ENCODE results near the gene PRR5. TPM values are rescaled to one million over a fixed set of nuclear protein-coding genes. Genes with fewer than 3 reads are reported as not detected.

The PRR5 gene
- total and polyA plus RNA-seq, 4 donors = 11.5 to 49.1 (median 19.3) TPM

DNA sequence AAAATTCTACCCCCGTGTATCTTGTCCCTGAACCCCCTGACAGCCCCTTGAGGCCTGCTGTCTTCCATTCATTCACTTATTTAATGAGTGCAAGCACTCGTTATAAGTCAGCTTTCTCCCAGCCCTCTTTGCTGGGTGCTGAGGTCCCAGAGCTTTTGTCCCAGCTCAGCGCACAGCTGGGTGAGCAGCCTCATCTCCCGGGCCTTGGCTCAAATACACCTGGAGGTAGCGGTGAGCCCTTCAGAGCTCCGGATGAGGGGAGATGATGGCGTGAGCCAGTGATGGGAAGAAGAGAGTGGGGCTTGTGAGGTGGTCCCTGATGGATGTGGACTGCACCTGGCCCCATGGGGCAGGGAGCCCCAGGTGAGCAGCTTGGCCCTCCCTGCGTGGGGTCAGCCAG, 32.3 kb downstream of the PRR5 start:
- no peak for TF ChIP-seq YY1 (IDR thresholded peaks at IDR 0.05)
- TF ChIP-seq MAX (IDR thresholded peaks at IDR 0.05) = no peak
- no peak for TF ChIP-seq FOXA1 (IDR thresholded peaks at IDR 0.05)
- TF ChIP-seq TAF1 (conservative IDR thresholded peaks at IDR 0.05) = no peak
- no peak for TF ChIP-seq EGR1 (IDR thresholded peaks at IDR 0.05; ENCODE audit: low read depth in 2 of 2)
- TF ChIP-seq SP1 (IDR thresholded peaks at IDR 0.05) = no peak
- TF ChIP-seq RAD21 (IDR thresholded peaks at IDR 0.05) = no peak
- no peak for TF ChIP-seq HNF4A (conservative IDR thresholded peaks at IDR 0.05)
- no peak for TF ChIP-seq GABPA (IDR thresholded peaks at IDR 0.05 in 1 of 2, conservative IDR thresholded peaks at IDR 0.05 in 1 of 2)
- TF ChIP-seq FOXA2 (IDR thresholded peaks at IDR 0.05) = no peak
- TF ChIP-seq CTCF (IDR thresholded peaks at IDR 0.05; ENCODE audit: low read depth, low read length, missing input control) = no peak
- no peak overlapping the region for H3K4me3 ChIP-seq (ENCODE audit: low read depth in 1 of 3, low read length in 3 of 3)
- no peak for DNase-seq (ENCODE audit: low spot score)
- peaks cover 0 to 6% (median 0%) of the 10 kb centered on the region in 4 donors for H3K36me3 ChIP-seq (ENCODE audit: control insufficient read depth in 4 of 4, insufficient read depth in 3 of 4, low read depth in 1 of 4, low read length in 3 of 4)
- H3K4me1 ChIP-seq (ENCODE audit: control insufficient read depth in 4 of 4, insufficient read depth in 4 of 4, low read length in 3 of 4) = peaks cover 0 to 5% (median 2%) of the 10 kb centered on the region in 4 donors
- no peak overlapping the region for H3K9ac ChIP-seq (ENCODE audit: low read depth in 1 of 2, low read length in 2 of 2)
- WGBS = 85% methylated on average over 8 of the region's 8 CpGs
- no peaks in the 10 kb centered on the region for H3K9me3 ChIP-seq (ENCODE audit: control insufficient read depth in 4 of 4, low read length in 3 of 4)
- H3K27ac ChIP-seq (ENCODE audit: low read depth in 1 of 2, low read length in 2 of 2) = no peak overlapping the region
- H3K27me3 ChIP-seq (ENCODE audit: control insufficient read depth in 4 of 4, insufficient read depth in 4 of 4, low read length in 3 of 4) = no peaks in the 10 kb centered on the region

- H3K9me3 ChIP-seq (ENCODE audit: control insufficient read depth in 4 of 4, low read length in 3 of 4) = no peaks in the 10 kb centered on the region
- no peak overlapping the region for H3K9ac ChIP-seq (ENCODE audit: low read depth in 1 of 2, low read length in 2 of 2)
- H3K36me3 ChIP-seq (ENCODE audit: control insufficient read depth in 4 of 4, insufficient read depth in 3 of 4, low read depth in 1 of 4, low read length in 3 of 4) = peaks cover 0 to 3% (median 0%) of the 10 kb centered on the region in 4 donors
- DNase-seq (ENCODE audit: low spot score) = no peak
- WGBS = 84% methylated on average over 23 of the region's 23 CpGs
- no peak overlapping the region for H3K4me3 ChIP-seq (ENCODE audit: low read depth in 1 of 3, low read length in 3 of 3)
- H3K27ac ChIP-seq (ENCODE audit: low read depth in 1 of 2, low read length in 2 of 2) = no peak overlapping the region
- H3K4me1 ChIP-seq (ENCODE audit: control insufficient read depth in 4 of 4, insufficient read depth in 4 of 4, low read length in 3 of 4) = peaks cover 0 to 5% (median 2%) of the 10 kb centered on the region in 4 donors
- no peaks in the 10 kb centered on the region for H3K27me3 ChIP-seq (ENCODE audit: control insufficient read depth in 4 of 4, insufficient read depth in 4 of 4, low read length in 3 of 4)
- no peak for TF ChIP-seq TAF1 (conservative IDR thresholded peaks at IDR 0.05)
- no peak for TF ChIP-seq FOXA1 (IDR thresholded peaks at IDR 0.05)
- TF ChIP-seq CTCF (IDR thresholded peaks at IDR 0.05; ENCODE audit: low read depth, low read length, missing input control) = no peak
- no peak for TF ChIP-seq REST (IDR thresholded peaks at IDR 0.05)
- no peak for TF ChIP-seq GABPA (IDR thresholded peaks at IDR 0.05 in 1 of 2, conservative IDR thresholded peaks at IDR 0.05 in 1 of 2)
- no peak for TF ChIP-seq FOXA2 (IDR thresholded peaks at IDR 0.05)
- no peak for TF ChIP-seq HNF4G (IDR thresholded peaks at IDR 0.05)
- no peak for TF ChIP-seq MAX (IDR thresholded peaks at IDR 0.05)
- TF ChIP-seq EGR1 (IDR thresholded peaks at IDR 0.05; ENCODE audit: low read depth in 2 of 2) = no peak
- TF ChIP-seq HNF4A (conservative IDR thresholded peaks at IDR 0.05) = no peak
- no peak for TF ChIP-seq RAD21 (IDR thresholded peaks at IDR 0.05)
- no peak for TF ChIP-seq YY1 (IDR thresholded peaks at IDR 0.05)
- TF ChIP-seq JUND (IDR thresholded peaks at IDR 0.05) = no peak
- TF ChIP-seq RXRA (IDR thresholded peaks at IDR 0.05) = no peak
- no peak for TF ChIP-seq NR2F2 (IDR thresholded peaks at IDR 0.05)
- TF ChIP-seq, protein P1, sequence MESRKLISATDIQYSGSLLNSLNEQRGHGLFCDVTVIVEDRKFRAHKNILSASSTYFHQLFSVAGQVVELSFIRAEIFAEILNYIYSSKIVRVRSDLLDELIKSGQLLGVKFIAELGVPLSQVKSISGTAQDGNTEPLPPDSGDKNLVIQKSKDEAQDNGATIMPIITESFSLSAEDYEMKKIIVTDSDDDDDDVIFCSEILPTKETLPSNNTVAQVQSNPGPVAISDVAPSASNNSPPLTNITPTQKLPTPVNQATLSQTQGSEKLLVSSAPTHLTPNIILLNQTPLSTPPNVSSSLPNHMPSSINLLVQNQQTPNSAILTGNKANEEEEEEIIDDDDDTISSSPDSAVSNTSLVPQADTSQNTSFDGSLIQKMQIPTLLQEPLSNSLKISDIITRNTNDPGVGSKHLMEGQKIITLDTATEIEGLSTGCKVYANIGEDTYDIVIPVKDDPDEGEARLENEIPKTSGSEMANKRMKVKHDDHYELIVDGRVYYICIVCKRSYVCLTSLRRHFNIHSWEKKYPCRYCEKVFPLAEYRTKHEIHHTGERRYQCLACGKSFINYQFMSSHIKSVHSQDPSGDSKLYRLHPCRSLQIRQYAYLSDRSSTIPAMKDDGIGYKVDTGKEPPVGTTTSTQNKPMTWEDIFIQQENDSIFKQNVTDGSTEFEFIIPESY (IDR thresholded peaks at IDR 0.05) = no peak
- no peak for TF ChIP-seq ATF3 (IDR thresholded peaks at IDR 0.05)
- no peak for TF ChIP-seq SP1 (IDR thresholded peaks at IDR 0.05)
Observed at GRCh38 chr22:44734801-44735517, 33.0 kb downstream of the PRR5 start.
